SK-N-SH treated with all-trans-retinoic acid at 6 μM for 48 hours (cell line): ENCODE data around the gene TNFAIP1.
A peak's percentile ranks its signal among the peaks of the same experiment; 100 is the strongest.

Experiments used
- ATAC-seq: fragments of 200-7000 bp; cut with Tn5 transposase; 3 replicates; pipeline ENCODE4 v1.9.1; 2020; ENCODE audit warnings: mild to moderate bottlenecking, moderate library complexity
- ARNTL ChIP-seq: fragments of 450-650 bp; formaldehyde crosslinking; IDR thresholded peaks from 2 replicates; pipeline ENCODE4 v1.5.0; 2020; ENCODE audit warnings: low read depth, mild to moderate bottlenecking, moderate library complexity, borderline replicate concordance
- BACH2 ChIP-seq: fragments of 250-450 bp; sonication (Bioruptor Pico); IDR thresholded peaks from 2 replicates; pipeline ENCODE4 v1.9.0; 2021; ENCODE audit warnings: mild to moderate bottlenecking, borderline replicate concordance
- CREB5 ChIP-seq: fragments of 250-450 bp; sonication (Bioruptor Pico); IDR thresholded peaks from 2 replicates; pipeline ENCODE4 v1.5.1; 2020; ENCODE audit warnings: low read depth, mild to moderate bottlenecking, moderate library complexity
- CSDC2 ChIP-seq: fragments of 250-450 bp; sonication (Bioruptor Pico); IDR thresholded peaks from 2 replicates; pipeline ENCODE4 v1.5.0; 2020; ENCODE audit warnings: mild to moderate bottlenecking, moderate library complexity
- CSRNP3 ChIP-seq: fragments of 250-450 bp; sonication (Bioruptor Pico); IDR thresholded peaks from 2 replicates; pipeline ENCODE4 v1.5.1; 2021; ENCODE audit warnings: mild to moderate bottlenecking, moderate library complexity
- ESRRG ChIP-seq: fragments of 250-450 bp; sonication (Bioruptor Pico); IDR thresholded peaks from 2 replicates; pipeline ENCODE4 v1.6.1; 2021; ENCODE audit warnings: mild to moderate bottlenecking
- GLIS3 ChIP-seq: fragments of 250-450 bp; sonication (Bioruptor Pico); IDR thresholded peaks from 2 replicates; pipeline ENCODE4 v1.5.0; 2020; ENCODE audit warnings: mild to moderate bottlenecking, moderate library complexity
- ISL1 ChIP-seq: fragments of 250-450 bp; sonication (Bioruptor Pico); IDR thresholded peaks from 2 replicates; pipeline ENCODE4 v2.1.2; 2022; ENCODE audit warnings: mild to moderate bottlenecking, moderate library complexity
- OSR1 ChIP-seq: fragments of 250-450 bp; sonication (Bioruptor Pico); IDR thresholded peaks from 2 replicates; pipeline ENCODE4 v1.8.0; 2022; ENCODE audit warnings: moderate library complexity, mild to moderate bottlenecking, inconsistent platforms
- PATZ1 ChIP-seq: fragments of 250-450 bp; sonication (Bioruptor Pico); IDR thresholded peaks from 2 replicates; pipeline ENCODE4 v1.8.0; 2020; ENCODE audit warnings: mild to moderate bottlenecking, moderate library complexity, borderline replicate concordance
- POU6F1 ChIP-seq: fragments of 250-450 bp; sonication (Bioruptor Pico); IDR thresholded peaks from 2 replicates; pipeline ENCODE4 v1.8.0; 2021; ENCODE audit warnings: low read depth, mild to moderate bottlenecking, moderate library complexity, borderline replicate concordance
- PPARA ChIP-seq: fragments of 250-450 bp; sonication (Bioruptor Pico); IDR thresholded peaks from 2 replicates; pipeline ENCODE4 v1.5.0; 2020; ENCODE audit warnings: mild to moderate bottlenecking, borderline replicate concordance
- RARB ChIP-seq: fragments of 250-450 bp; sonication (Bioruptor Pico); IDR thresholded peaks from 2 replicates; pipeline ENCODE4 v1.8.0; 2021; ENCODE audit warnings: mild to moderate bottlenecking, moderate library complexity
- SNAI2 ChIP-seq: fragments of 250-450 bp; sonication (Bioruptor Pico); IDR thresholded peaks from 2 replicates; pipeline ENCODE4 v1.5.0; 2020; ENCODE audit warnings: mild to moderate bottlenecking, moderate library complexity
- TCF4 ChIP-seq: fragments of 250-450 bp; sonication (Bioruptor Pico); IDR thresholded peaks from 2 replicates; pipeline ENCODE4 v1.8.0; 2021; ENCODE audit warnings: mild to moderate bottlenecking, moderate library complexity, borderline replicate concordance
- TOX ChIP-seq: fragments of 250-450 bp; sonication (Bioruptor Pico); IDR thresholded peaks from 2 replicates; pipeline ENCODE4 v1.8.0; 2021; ENCODE audit warnings: mild to moderate bottlenecking, moderate library complexity, borderline replicate concordance
- TSHZ2 ChIP-seq: fragments of 250-450 bp; sonication (Bioruptor Pico); IDR thresholded peaks from 2 replicates; pipeline ENCODE4 v1.5.0; 2020; ENCODE audit warnings: mild to moderate bottlenecking, moderate library complexity
- ZC3H10 ChIP-seq: fragments of 250-450 bp; sonication (Bioruptor Pico); IDR thresholded peaks from 2 replicates; pipeline ENCODE4 v1.5.1; 2021; ENCODE audit warnings: mild to moderate bottlenecking, moderate library complexity
- ZFP3 ChIP-seq: fragments of 250-450 bp; sonication (Bioruptor Pico); IDR thresholded peaks from 2 replicates; pipeline ENCODE4 v1.5.0; 2020; ENCODE audit warnings: mild to moderate bottlenecking, moderate library complexity
- ZFP30 ChIP-seq: fragments of 450-650 bp; formaldehyde crosslinking; IDR thresholded peaks from 2 replicates; pipeline ENCODE4 v1.5.0; 2022; ENCODE audit warnings: mild to moderate bottlenecking, moderate library complexity
- ZNF70 ChIP-seq: fragments of 450-650 bp; formaldehyde crosslinking; IDR thresholded peaks from 2 replicates; pipeline ENCODE4 v1.5.0; 2020; ENCODE audit warnings: mild to moderate bottlenecking, moderate library complexity
- ZNF8 ChIP-seq: fragments of 450-650 bp; formaldehyde crosslinking; IDR thresholded peaks from 2 replicates; pipeline ENCODE4 v1.5.0; 2020; ENCODE audit warnings: mild to moderate bottlenecking, moderate library complexity

The TNFAIP1 gene

GRCh38 chr17:28347261-28347891, 11.8 kb downstream of the TNFAIP1 start:
- ATAC-seq = peak; percentile 89
- TF ChIP-seq CSDC2 (CRISPR knock-in tag) (peak; percentile 46; the same call in 1 of the 2 replicates), ARNTL (CRISPR knock-in tag) (no peak), GLIS3 (0 out of 2 replicates have a peak, but pooled peaks have one; percentile 3)

- ATAC-seq = no peak
- TF ChIP-seq CSDC2 (CRISPR knock-in tag) = no peak
- no peak for TF ChIP-seq ZNF8
- no peak for TF ChIP-seq TOX
- TF ChIP-seq TSHZ2 (CRISPR knock-in tag) = no peak
- no peak for TF ChIP-seq PATZ1 (CRISPR knock-in tag)
- TF ChIP-seq SNAI2 = no peak
- TF ChIP-seq ZFP30 (CRISPR knock-in tag) = no peak
- TF ChIP-seq POU6F1 (CRISPR knock-in tag) = no peak
- TF ChIP-seq ZFP3 (CRISPR knock-in tag) = no peak
- TF ChIP-seq PPARA (CRISPR knock-in tag) = no peak
- no peak for TF ChIP-seq CREB5
- no peak for TF ChIP-seq RARB
- TF ChIP-seq, all 23 proteins: peak for 0
These were observed 13.4 kb downstream of the TNFAIP1 start for GRCh38 chr17:28348979-28349378.

GRCh38 chr17:28350271-28350670, 14.7 kb downstream of the TNFAIP1 start:
- TF ChIP-seq GLIS3 = no peak
- no peak for TF ChIP-seq OSR1
- no peak for TF ChIP-seq ZFP3 (CRISPR knock-in tag)
- TF ChIP-seq ISL1 (CRISPR knock-in tag) = no peak
- no peak for TF ChIP-seq SNAI2
- no peak for TF ChIP-seq BACH2 (CRISPR knock-in tag)
- no peak for TF ChIP-seq ESRRG
- TF ChIP-seq TCF4 (CRISPR knock-in tag) = no peak
- no peak for TF ChIP-seq ZFP30 (CRISPR knock-in tag)
- TF ChIP-seq CSRNP3 (CRISPR knock-in tag) = no peak
- no peak for TF ChIP-seq CREB5
- no peak for TF ChIP-seq TSHZ2 (CRISPR knock-in tag)
- TF ChIP-seq ZC3H10 = no peak
- no peak for TF ChIP-seq ZNF8
- no peak for TF ChIP-seq ZNF70 (CRISPR knock-in tag)
- no peak for ATAC-seq
